Activated T-cell treated with anti-CD3 and anti-CD28 coated beads, Interleukin-2, amount 50 U/mL, for 4 hours (primary cell): ENCODE measurements around the gene BSPRY. TPM values are rescaled to one million over a fixed set of nuclear protein-coding genes. Genes with fewer than 3 reads are reported as not detected.
"Not testable (repeated sequence)": the region's sequence is repeated elsewhere in the genome, so short reads cannot be mapped to it uniquely, and the experiment has no call there.

Source experiments
- ATAC-seq, 2 donors: fragments of 200-7000 bp; cut with Tn5 transposase; one replicate each; pipeline ENCODE4 v1.10.0; 2021
- DNase-seq: peaks from one replicate; pipeline ENCODE4 v3.0.0-alpha.2; 2020
- H3K27me3 Mint-ChIP-seq: one replicate; pipeline ENCODE4 v1.8.0; 2021; ENCODE audit warnings: low read depth, mixed read lengths
- H3K36me3 Mint-ChIP-seq: one replicate; pipeline ENCODE4 v1.8.0; 2022; ENCODE audit warnings: mixed read lengths; ENCODE audit not compliant: insufficient read depth
- H3K4me1 Mint-ChIP-seq: one replicate; pipeline ENCODE4 v1.8.0; 2021; ENCODE audit warnings: low read depth, mixed read lengths
- H3K4me3 Mint-ChIP-seq: one replicate; pipeline ENCODE4 v1.8.0; 2021; ENCODE audit warnings: mild to moderate bottlenecking, moderate library complexity, mixed read lengths
- H3K9me3 Mint-ChIP-seq: one replicate; pipeline ENCODE4 v1.8.0; 2021; ENCODE audit warnings: mixed read lengths
- total RNA-seq, 3 donors: library from RNA; stranded (reverse); gene quantifications; one replicate each; pipeline ENCODE4 v1.2.1, GENCODE V29; 2021

BSPRY gene
- total RNA-seq, 3 donors from 2014 or later = 0.60 to 1.8 (median 0.87) TPM

DNA sequence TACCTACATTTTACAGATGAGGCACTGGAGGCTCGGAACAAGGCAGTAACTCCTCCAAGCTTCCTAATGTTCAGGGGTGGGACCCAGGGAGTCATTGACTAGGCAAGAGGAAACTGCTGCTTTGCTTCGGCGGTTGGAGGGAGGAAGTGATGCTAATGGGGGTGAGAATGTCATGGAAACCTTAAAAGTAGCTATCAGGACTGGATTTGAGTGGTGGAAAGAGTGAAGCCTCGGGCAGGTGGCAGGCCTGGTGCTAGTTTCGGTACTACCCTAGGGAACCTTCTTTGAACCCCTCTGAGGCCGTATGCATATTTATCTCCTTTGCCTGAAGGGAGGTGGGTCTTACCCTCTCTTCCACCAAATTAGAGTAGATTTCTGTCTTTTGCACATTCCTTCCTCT is 1.6 kb downstream of the BSPRY start:
- DNase-seq (no peak), ATAC-seq (peak in 1 of 2 donors; percentile 35)
- Mint-ChIP-seq H3K9me3 (no peaks in the 10 kb centered on the region), H3K4me1 (peaks cover 23% of the 10 kb centered on the region), H3K36me3 (no peaks in the 10 kb centered on the region), H3K4me3 (peak overlapping the region; percentile 75), H3K27me3 (peaks cover 36% of the 10 kb centered on the region)

DNA sequence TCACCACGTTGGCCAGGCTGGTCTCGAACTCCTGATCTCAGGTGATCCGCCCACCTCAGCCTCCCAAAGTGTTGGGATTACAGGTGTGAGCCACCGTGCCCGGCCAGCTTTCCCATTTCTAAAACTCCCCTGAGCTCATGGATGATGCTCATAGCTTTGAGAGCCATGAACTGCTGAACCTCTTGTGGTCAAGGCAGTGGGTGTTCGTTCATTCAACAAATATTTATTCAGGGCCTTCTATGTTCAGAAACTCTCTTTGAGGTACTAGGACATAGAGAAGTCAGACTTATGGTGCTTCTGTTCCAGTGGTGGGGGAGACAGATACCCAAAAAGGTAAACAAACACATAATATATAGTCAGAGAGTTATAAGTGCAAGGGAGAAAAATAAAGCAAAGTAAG is 2.7 kb downstream of the BSPRY start:
- no peaks in the 10 kb centered on the region for H3K9me3 Mint-ChIP-seq
- peaks cover 38% of the 10 kb centered on the region for H3K27me3 Mint-ChIP-seq
- H3K4me1 Mint-ChIP-seq = peaks cover 23% of the 10 kb centered on the region
- H3K4me3 Mint-ChIP-seq = no peak overlapping the region
- ATAC-seq = no peak
- no peak for DNase-seq
- H3K36me3 Mint-ChIP-seq = no peaks in the 10 kb centered on the region

DNA sequence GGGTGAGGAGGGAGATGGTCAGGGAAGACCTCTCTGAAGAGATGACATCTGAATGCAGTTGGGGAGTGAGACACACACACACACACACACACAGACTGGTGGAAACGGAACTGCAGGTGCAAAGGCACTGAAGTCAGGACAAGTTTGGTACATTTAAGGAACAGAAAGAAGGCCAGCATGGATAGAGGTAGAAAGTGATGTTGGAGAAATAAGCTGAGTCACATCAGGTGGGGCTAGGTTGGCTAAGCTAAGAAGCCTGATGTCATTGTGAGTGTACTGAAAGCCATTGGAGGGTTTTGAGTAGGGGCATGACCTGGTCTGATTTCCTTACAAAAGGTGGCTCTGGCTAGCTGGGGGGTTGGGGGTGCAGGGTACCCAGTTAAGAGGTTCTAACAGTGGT is 3.1 kb downstream of the BSPRY start:
- no peak overlapping the region for H3K4me3 Mint-ChIP-seq
- H3K36me3 Mint-ChIP-seq = no peaks in the 10 kb centered on the region
- H3K4me1 Mint-ChIP-seq = peaks cover 21% of the 10 kb centered on the region
- DNase-seq (no peak), ATAC-seq (no peak)
- no peaks in the 10 kb centered on the region for H3K9me3 Mint-ChIP-seq
- peaks cover 38% of the 10 kb centered on the region for H3K27me3 Mint-ChIP-seq

DNA sequence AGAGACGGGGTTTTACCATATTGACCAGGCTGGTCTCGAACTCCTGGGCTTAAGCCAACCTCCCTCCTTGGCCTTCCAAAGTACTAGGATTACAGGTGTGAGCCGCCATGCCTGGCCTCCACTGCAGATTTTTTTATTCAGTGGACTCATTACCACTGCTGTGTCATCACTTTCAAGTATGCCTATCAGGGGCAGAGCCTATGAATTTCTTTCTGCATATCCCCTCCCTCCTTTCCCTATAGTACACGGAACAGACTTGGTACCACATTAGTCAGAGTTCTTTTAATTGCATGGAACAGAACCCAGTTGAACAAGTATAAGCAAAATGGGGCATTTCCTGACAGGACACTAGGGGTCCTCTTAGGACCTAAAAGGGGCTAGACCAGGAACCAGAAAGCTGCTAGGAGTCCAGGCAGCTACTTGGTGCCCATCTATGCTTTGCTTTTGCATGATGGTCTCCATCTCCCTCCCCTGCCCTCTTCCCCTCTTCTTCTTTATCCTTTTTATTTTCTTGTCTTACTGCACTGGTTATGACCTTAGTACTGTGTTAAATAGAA is 5.8 kb downstream of the BSPRY start:
- Mint-ChIP-seq H3K36me3 (no peaks in the 10 kb centered on the region), H3K4me1 (peaks cover 14% of the 10 kb centered on the region), H3K27me3 (peaks cover 29% of the 10 kb centered on the region), H3K4me3 (no peak overlapping the region), H3K9me3 (no peaks in the 10 kb centered on the region)
- DNase-seq (no peak), ATAC-seq (no peak)

DNA sequence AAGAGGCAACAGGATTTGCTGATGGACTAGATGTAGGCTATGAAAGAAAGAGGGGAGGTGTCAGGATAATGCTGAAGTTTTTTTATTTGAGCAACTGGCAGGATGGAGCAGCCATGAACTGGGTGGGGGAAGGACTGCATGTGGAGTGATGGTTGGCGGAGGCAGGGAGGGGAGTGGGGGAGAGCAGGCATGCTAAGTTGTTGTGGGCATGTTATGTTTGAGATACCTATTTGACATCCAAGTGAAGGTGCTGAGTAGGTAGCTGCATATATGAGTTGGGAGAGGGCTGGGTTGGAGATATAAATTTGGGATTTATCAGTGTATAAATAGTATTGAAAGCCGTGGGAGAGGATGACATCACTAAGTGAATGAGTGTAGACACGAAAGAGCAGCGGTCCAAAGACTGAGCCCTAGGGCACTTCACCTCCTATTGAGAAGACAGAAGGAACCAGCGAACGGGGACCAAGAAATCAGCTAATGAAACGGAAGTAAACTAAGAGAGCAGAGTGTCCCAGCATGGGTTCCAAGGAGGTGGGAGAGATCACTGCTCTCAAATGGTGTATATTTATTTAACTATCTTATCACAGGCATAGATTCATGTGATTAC is 7.4 kb downstream of the BSPRY start:
- ATAC-seq (no peak), DNase-seq (no peak)
- Mint-ChIP-seq H3K9me3 (no peaks in the 10 kb centered on the region), H3K4me3 (no peak overlapping the region), H3K36me3 (no peaks in the 10 kb centered on the region), H3K27me3 (peaks cover 17% of the 10 kb centered on the region), H3K4me1 (peaks cover 4% of the 10 kb centered on the region)

DNA sequence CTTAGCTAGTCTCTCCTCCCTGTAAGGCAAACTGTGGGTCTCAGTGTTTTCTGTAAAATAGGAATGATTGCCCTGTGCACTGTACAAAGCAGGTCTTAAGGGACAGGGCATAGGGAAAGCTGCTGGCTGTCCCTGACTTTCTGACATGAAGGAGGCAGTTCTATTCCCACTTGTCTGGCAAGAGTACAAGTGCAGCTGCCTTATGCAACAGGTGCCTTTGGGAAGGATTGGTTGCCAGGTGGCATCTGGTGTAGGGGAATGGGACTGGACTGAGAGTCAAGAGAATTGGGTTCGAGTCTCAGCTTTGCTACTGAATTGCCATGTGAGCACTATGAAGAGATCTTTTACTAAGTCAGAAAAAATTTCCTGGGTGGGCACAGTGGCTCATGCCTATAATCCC is 10.0 kb downstream of the BSPRY start:
- H3K4me3 Mint-ChIP-seq = no peak overlapping the region
- H3K36me3 Mint-ChIP-seq = no peaks in the 10 kb centered on the region
- DNase-seq = no peak
- no peak for ATAC-seq
- H3K4me1 Mint-ChIP-seq = peaks cover 6% of the 10 kb centered on the region
- H3K9me3 Mint-ChIP-seq = no peaks in the 10 kb centered on the region
- H3K27me3 Mint-ChIP-seq = peaks cover 3% of the 10 kb centered on the region

DNA sequence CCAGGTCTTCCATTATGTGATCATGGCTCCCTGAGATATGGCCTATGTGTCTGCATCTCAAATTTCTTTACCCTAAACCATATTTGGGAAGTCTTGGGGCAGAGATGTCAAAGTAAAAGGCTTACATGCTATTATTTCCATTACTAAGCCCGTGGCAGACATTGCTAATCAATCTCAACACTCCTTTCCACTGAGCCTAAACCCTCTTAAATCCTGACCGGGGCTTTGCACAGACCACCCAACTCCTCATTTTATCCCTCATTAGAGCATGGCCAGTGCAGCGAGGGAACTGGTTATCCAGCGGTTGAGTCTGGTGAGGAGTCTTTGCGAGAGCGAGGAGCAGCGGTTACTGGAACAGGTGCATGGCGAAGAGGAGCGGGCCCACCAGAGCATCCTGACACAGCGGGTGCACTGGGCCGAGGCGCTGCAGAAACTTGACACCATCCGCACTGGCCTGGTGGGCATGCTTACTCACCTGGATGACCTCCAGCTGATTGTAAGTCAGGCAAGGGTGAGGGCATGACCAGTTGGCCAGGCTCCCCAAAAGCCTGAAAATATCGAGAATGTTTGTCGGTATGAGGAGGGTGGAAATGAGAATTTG is 11.0 kb downstream of the BSPRY start:
- H3K4me1 Mint-ChIP-seq = peaks cover 6% of the 10 kb centered on the region
- no peaks in the 10 kb centered on the region for H3K9me3 Mint-ChIP-seq
- DNase-seq = no peak
- H3K27me3 Mint-ChIP-seq = peaks cover 3% of the 10 kb centered on the region
- no peak for ATAC-seq
- no peaks in the 10 kb centered on the region for H3K36me3 Mint-ChIP-seq
- no peak overlapping the region for H3K4me3 Mint-ChIP-seq

DNA sequence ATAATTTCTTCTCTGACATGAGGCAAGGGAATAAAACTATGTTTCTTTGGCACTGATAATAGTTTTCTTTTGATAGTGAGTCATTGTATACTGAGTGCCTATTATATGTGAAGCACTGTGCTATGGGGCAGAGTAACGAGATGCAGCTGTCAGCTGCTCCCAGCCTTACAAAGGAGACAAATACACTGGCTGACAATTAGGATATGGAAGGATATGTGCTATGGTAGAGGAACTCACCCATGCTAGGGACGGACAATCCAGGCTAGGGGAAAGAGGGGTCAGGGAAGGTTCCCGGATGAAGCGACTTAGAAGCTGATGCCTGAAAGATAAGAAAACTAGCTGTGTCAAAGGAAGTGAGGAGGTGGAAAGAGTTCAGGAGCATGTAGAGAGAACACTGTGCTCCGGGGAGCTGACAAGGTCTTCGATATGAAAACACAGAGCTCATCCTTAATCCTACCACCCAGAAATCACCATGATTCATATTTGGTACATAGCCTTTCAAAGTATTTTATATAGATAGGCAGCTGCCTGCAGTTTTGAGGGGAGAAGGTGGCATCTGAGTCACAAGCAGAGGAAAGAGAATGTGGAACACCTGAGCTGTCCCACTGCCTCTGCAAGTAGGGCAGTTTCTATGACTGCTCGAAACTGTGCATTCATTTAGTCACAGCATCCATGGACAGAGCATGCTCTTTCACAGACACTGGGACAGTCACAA is 12.1 kb downstream of the BSPRY start:
- no peaks in the 10 kb centered on the region for H3K36me3 Mint-ChIP-seq
- no peak for DNase-seq

DNA sequence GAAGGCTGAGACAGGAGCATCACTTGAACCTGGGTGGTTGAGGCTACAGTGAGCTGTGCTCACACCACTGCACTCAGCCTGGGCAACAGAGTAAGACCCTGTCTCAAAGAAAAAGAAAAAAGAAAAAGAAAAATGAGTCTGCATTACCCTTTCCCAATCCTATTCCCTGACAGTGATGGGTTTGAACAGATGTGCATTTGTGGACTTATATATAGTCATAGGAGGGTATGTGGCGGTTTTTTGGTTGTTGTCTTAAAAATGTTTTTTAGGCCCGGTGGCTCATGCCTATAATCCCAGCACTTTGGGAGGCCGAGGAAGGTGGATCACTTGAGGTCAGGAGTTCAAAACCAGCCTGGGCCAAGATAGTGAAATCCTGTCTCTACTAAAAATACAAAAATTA is 14.0 kb downstream of the BSPRY start:
- H3K27me3 Mint-ChIP-seq = peaks cover 2% of the 10 kb centered on the region
- H3K9me3 Mint-ChIP-seq = no peaks in the 10 kb centered on the region
- DNase-seq (no peak), ATAC-seq (no peak)
- H3K36me3 Mint-ChIP-seq = no peaks in the 10 kb centered on the region
- H3K4me1 Mint-ChIP-seq = peaks cover 6% of the 10 kb centered on the region
- H3K4me3 Mint-ChIP-seq = no peak overlapping the region

More for the DNA sequence above, 12.1 kb downstream of the BSPRY start:
- Mint-ChIP-seq H3K27me3 (peaks cover 3% of the 10 kb centered on the region), H3K4me1 (peaks cover 6% of the 10 kb centered on the region), H3K9me3 (no peaks in the 10 kb centered on the region), H3K4me3 (no peak overlapping the region)
- peak; percentile 84 to 86 for ATAC-seq

DNA sequence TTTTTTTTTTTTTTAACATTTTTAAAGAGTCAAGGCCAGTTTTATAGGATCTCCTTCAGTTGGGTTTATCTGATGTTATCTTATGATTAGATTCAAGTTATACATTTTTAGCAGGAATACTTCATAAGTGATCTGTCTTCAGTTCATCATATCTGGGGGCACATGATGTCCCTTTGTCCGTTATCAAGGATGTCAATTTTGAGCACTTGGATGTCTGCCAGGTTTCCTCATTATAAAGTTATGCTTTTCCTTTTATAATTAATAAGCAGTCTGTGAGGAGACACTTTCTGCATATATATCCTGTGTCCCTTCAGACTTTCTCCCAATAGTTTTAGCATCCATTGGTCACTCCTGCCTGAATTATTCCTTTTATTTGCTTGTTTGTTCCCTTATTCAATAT is 15.6 kb downstream of the BSPRY start:
- ATAC-seq = no peak
- no peak overlapping the region for H3K4me3 Mint-ChIP-seq
- peaks cover 2% of the 10 kb centered on the region for H3K27me3 Mint-ChIP-seq
- peaks cover 6% of the 10 kb centered on the region for H3K4me1 Mint-ChIP-seq
- no peaks in the 10 kb centered on the region for H3K9me3 Mint-ChIP-seq
- no peak for DNase-seq
- no peaks in the 10 kb centered on the region for H3K36me3 Mint-ChIP-seq

DNA sequence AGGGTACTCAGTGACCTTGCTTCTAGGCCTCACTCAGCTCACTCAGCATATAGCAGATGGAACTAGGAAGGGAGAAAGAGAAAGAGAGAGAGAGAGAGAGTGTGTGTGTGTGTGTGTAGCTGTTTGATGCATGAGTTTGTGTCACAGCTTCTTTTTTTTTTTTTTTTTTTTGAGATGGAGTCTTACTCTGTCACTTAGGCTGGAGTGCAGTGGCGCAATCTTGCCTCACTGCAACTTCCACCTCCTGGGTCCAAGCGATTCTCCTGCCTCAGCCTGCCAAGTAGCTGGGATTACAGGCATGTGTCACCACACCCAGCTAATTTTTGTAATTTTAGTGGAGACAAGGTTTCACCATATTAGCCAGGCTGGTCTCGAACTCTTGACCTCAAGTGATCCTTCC is 16.3 kb downstream of the BSPRY start:
- H3K27me3 Mint-ChIP-seq, H3K9me3 Mint-ChIP-seq, H3K36me3 Mint-ChIP-seq, DNase-seq, H3K4me3 Mint-ChIP-seq, H3K4me1 Mint-ChIP-seq, ATAC-seq: not testable (repeated sequence)

DNA sequence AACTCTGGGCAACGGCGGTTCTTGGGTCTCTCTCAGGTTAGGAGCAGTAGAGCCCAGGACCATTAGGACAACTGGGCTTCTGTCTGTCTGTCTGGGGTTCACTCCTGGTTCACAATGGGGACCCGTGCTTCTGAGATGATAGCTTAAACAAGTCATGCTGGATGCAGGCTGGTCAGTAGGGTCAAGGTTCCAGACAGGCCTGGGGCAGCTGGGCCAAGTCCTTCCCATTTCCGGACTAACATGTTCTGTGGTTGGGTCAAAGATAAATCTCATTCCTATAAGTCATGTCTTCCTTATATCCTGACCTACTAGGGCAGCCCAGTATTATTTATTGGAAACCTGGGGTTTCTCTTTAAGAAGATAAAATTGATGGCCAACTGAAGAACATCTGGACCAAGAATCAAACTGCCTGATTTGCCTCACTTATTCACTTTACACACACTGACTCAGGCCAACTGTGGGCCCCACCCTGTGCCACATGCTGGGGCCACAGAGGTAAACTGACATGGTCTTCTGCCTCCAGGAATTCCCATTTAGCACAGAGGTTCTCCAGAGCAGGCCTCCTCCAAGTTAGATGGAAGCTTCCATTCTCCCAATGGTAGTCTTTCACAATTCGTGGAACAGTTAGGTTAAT is 19.1 kb downstream of the BSPRY start:
- Mint-ChIP-seq H3K9me3 (no peaks in the 10 kb centered on the region), H3K27me3 (no peaks in the 10 kb centered on the region), H3K36me3 (peaks cover 4% of the 10 kb centered on the region), H3K4me3 (no peak overlapping the region), H3K4me1 (no peaks in the 10 kb centered on the region)
- no peak for DNase-seq
- no peak for ATAC-seq

DNA sequence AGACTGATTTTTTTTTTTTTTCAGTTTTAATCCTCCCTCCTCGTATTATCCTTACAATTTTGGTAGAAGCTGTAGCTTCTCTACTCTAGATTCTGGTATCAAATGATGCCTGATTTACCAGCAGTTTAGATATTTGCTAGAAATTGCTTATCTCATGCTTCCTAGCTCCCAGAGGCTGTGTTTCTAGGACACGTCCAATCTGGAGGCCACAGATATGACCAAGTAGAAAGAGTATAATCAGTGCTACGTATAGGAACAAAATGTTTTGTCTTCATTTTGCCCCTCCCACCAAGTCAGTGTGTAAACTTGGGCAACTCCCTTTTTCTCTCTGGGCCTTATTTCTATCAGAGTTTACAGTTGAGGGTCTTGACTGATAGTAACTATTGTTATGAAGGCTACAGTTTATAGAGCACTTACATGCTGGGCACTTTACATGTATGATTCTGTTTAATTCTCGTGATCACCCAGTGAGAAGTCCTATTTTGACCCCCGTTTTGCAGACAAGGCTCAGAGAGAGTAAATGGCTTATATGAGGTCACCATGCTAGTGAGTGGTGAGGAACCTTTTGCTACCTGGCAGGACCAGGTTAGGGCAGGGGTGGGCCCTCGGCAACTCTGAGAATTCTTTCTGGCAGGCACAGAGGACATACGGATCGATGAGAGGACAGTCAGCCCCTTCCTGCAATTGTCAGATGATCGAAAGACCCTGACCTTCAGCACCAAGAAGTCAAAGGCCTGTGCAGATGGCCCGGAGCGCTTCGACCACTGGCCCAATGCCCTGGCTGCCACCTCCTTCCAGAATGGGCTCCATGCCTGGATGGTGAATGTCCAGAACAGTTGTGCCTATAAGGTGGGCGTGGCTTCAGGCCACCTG is 19.9 kb downstream of the BSPRY start:
- Mint-ChIP-seq H3K27me3 (no peaks in the 10 kb centered on the region), H3K4me3 (no peak overlapping the region), H3K4me1 (no peaks in the 10 kb centered on the region), H3K36me3 (peaks cover 4% of the 10 kb centered on the region), H3K9me3 (no peaks in the 10 kb centered on the region)
- DNase-seq (no peak), ATAC-seq (no peak)

DNA sequence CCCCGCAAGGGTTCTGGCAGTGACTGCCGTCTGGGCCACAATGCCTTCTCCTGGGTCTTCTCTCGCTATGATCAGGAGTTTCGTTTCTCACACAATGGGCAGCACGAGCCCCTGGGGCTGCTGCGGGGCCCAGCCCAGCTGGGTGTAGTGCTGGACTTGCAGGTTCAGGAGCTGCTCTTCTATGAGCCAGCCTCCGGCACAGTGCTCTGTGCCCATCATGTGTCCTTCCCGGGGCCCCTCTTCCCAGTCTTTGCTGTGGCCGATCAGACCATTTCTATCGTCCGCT is 20.5 kb downstream of the BSPRY start:
- Mint-ChIP-seq H3K9me3 (no peaks in the 10 kb centered on the region), H3K4me1 (no peaks in the 10 kb centered on the region), H3K4me3 (no peak overlapping the region), H3K36me3 (peaks cover 4% of the 10 kb centered on the region), H3K27me3 (peaks cover under 1% of the 10 kb centered on the region)
- DNase-seq (no peak), ATAC-seq (no peak)
